Measurements from ENCODE around the gene AHSG.

AHSG gene

DNA sequence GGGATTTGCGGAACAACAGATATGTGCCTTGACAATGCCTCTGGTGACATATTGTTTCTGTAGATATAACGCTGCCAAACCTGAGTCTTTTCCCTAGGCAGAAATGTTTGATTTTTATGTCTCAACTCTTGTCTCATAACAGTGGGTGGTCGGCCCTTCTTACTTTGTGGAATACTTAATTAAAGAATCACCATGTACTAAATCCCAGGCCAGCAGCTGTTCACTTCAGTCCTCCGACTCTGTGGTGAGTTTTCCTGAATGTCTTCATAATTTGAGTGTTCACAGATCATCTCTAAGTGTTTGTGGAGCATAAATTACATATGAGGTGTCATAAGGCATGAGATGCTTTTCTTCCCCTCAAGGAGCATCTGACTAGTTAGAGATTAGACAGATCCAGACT, 33.2 kb downstream of the AHSG start:
- FAIRE-seq: no peak

DNA sequence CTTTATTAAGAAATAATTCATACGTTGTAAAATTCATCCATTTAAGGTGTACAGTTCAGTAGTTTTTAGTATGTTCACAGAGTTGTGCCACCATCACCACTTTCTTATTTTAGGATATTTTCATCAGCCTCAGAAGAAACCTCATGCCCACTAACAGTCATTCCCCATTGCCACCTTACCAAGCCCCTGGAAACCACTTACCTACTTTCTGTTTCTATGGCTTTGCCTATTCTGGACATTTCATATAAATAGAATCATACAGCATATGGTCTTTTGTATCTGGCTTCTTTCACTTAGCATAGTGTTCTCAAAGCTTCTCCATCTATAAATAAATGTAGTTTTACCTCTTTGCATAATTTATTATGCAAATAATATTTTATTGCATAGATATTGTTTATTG, 34.0 kb downstream of the AHSG start:
- no peak for FAIRE-seq

DNA sequence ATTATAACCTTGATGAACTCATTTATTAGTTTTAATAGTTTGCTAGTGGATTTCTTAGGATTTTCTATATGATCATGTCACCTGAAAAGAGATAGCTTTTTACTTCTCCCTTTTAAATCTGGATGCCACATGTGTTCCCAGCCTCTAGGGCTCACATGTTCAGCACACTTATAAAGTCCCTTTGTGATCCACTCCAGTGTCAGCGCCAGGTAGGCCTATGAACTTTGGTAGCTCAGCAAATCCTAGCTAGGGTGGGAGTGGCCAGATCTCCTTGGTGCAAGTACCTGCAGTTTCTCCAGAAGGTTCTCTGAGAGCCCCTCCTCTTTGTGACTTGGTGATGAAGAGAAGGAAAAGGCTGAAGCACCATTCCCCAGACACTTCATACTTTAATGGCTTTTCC, 36.0 kb downstream of the AHSG start:
- FAIRE-seq: no peak

DNA sequence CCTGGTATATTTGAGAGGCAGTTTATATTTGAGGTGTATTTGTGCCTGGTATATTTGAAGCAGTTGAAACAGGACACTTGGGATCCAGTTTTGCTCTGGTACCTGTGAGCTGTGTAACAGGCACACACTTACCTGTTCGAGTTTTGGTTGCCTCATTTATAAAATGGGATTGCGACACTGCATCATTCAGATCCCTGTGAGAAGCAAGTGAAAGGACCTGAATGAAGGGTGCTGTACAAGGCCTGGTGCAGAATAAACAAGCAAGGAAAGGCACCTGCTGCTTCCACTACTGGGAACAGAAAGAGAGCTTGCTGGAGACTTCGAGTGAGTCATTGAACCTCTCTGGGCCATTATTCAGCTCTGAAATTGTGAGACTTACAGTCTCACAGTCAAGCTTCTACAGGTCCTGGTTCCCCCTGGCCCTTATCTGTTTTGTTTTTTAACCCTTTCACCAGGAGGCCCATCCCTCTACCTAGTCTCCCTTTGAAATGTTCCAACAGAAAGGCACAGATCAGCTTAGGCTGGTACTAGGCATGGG, 38.9 kb downstream of the AHSG start:
- no peak for FAIRE-seq

DNA sequence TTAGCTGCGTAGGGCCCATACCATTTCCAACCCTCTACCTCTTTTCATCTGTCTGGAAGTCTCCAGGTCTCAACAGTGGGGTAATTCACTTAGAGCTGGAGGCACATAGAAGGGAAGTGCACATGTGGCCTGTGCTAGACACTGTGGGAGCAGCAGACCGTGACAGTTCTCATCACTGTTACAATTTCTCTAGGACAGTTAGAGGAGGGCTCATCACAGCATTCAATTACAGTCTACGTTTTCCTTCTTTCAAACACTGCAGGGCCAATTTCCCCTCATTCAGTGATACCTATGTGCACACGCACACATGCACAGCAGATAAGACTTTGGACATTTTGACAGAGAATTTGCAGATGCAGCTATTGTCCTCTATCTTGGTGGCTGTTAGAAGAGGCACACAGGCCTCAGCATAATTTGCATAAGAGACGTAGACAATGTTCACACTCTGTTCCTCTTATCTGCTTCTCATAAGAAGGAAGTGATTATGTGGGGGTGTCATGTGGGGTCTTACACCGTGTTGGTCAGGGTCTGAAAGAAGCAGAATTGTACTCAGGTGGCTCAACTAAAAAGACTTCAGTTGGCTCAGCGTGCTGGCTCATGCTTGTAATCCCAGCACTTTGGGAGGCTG, 40.3 kb downstream of the AHSG start:
- no peak for FAIRE-seq

DNA sequence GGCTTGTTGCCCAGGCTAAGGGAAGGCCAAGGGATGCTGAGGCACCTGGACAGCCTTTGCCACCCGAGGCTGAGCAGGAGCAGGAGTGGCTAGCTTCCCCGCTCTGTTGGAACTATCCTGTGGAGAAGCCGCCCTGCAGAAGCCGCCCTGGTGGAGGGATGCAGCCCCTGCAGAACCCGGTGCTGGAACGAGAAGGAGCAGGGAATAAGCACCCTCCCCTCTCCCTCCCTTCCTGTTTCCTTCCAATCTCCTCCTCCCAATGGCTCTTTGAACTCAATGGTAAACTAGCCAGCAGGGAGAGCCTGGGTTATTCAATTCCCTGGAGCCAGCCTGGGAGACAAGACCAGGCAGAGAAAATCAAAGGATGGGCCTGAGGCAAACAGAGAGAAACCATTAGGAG, 41.1 kb downstream of the AHSG start:
- no peak for FAIRE-seq

DNA sequence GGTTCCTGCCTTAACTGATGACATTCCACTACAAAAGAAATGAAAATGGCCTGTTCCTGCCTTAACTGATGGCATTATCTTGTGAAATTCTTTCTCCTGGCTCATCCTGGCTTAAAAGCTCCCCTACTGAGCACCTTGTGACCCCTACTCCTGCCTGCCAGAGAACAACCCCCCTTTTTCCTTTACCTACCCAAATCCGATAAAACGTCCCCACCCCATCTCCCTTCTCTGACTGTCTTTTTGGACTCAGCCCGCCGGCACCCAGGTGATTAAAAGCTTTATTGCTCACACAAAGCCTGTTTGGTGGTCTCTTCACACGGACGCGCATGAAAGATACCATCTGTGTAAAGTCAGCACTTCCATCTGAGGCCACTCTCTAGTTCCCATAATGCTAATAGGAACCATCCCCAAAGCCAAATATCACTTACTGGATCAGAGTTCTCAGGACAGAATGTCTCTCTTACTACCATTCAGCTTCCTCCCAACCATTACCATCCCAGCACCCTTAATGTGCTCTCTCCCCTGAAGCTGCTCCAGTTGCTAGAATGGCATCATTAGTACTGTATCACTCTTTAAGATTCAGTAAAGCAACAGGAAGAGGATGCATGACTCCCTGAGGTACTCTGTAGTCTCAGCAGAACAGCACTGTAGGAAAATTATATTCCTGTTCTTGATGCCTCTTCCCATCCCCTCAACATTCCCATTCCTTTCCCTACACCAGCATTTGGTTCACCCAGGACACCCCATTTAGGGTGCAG, 50.7 kb downstream of the AHSG start:
- FAIRE-seq: no peak

DNA sequence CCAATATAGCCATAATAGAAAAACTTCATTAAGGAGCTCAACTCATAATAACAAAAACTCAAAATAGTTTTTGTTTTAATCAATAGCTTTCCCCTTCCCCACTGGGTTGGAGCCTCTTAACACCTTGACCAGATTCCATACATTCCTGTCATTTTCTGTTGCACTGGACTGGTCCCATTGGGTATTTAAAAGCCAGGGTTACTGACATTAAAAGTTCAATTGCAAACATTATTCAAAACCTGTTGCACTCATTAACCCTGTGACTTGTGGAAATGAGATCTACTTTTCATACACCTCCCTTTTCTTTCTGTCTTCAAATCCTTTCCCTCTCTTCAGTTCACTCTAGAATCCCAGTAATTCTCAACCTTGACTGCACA, 51.2 kb downstream of the AHSG start:
- FAIRE-seq: no peak

DNA sequence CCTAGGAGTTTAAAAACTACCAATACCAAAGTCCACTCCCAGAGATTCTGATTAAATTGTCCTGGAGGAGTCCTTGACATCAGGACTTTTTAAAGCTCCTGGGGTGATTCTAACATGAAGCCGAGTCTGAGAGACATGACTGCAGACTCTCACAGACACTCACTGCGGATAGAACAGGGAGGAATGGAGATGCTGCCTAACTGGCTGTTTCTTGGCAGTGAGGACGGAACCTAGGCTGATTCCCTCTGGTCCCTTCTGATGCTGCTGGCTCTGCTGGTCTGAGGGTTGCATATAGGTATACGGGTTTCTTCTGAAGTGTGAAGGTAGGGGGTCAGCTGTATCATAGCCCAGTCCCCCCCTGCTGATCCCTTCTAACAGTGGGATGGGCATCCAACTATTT, 51.6 kb downstream of the AHSG start:
- FAIRE-seq: no peak

DNA sequence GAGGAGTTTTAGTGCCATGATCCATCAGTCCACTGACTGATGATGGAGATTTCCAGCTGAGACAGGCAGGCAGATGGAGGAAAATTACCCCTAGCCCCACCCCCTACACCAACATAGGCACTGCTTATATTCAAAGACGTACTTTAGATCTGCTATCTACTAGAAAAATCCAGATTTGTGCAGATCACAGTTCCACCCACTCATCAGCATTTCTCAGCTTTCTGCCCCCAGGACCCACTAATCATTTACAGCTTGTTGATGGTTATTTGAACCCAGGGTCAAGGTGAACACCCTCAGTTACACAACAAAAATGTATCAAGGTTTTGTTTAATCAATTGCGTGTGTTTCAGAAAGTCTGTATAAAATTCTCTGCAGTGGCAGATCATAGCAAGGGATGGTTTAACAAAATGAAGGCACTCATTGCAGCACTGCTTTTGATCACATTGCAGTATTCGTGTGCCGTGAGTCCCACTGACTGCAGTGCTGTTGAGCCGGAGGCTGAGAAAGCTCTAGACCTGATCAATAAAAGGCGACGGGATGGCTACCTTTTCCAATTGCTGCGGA, 52.8 kb downstream of the AHSG start, which contains the start of gene HRG:
TSS of gene HRG (plus strand) at position 390 of the 564 bp plus-strand sequence. CDS start at position 408, 18 bp downstream.
- no peak for FAIRE-seq

DNA sequence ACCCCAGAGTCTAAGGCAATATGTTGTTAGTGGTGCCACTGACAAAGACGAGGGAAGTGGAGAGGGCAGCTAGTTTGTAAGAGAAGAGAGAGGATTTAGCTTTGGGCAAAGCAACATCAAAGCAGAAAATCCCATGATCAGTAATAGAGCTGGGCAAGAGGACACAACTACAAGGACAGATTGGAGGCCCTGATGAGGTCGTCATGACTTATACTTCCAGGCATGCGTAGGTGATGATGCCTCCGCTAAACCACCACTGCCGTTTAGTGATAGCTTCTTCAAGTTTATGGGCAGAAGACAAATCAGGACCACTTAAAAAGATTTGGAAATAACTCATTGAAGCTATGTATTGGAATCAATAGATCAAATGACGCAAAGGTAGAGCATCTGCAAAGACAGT, 55.6 kb downstream of the AHSG start:
- FAIRE-seq: no peak

DNA sequence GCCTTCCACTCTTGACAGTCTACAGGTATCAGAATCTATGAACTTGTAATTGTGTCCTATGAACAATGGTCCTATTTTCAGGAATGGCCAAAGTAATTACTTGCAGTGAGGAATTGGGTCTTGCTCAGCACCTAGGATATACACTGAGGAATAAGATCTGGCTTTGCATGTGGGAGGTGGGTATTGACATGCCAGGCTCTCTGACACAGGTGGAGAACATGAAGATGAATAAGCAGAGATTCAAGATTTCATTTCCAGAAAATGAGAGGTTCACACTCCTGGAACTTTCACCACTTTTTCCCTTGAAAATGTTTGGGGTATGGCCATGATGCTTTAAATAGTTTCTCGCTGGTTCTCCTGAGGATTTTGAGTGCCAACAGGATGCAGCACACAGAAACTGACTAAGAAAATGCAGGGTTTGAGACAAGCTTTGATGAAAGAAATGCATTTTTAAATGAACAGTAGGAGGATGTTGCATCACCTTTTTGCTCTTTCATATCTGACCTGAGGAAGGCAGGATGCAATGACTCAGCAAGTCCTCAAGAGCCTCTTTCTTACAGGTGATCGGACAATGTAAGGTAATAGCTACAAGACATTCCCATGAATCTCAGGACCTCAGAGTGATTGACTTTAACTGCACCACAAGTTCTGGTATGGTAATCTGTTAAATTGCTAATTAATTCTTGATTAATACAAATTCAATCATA, 56.7 kb downstream of the AHSG start:
- FAIRE-seq: no peak

DNA sequence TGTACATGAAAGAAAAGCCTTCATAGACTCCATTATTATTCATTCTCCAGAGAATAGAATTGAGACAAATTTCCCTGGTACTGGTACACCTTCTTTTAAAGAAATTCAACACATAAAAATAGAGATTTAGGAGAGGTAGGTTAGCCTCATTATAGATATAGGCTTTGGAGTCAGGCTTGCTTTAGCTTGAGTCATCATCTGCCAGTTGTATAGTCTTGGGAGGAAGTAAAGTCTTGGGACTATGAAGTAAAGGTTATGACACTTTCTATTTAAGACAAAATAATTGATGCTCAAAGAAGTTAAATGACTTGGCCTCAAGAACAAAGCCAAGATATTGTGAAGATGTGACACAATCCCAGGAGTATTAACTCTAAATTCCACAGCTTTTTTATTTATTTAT, 57.3 kb downstream of the AHSG start:
- no peak for FAIRE-seq

Measured in G401.6 (cell line).